ENCODE results near the gene TENT4B.
"Not testable (repeated sequence)": the region's sequence is repeated elsewhere in the genome, so short reads cannot be mapped to it uniquely, and the experiment has no call there.

The TENT4B gene

DNA sequence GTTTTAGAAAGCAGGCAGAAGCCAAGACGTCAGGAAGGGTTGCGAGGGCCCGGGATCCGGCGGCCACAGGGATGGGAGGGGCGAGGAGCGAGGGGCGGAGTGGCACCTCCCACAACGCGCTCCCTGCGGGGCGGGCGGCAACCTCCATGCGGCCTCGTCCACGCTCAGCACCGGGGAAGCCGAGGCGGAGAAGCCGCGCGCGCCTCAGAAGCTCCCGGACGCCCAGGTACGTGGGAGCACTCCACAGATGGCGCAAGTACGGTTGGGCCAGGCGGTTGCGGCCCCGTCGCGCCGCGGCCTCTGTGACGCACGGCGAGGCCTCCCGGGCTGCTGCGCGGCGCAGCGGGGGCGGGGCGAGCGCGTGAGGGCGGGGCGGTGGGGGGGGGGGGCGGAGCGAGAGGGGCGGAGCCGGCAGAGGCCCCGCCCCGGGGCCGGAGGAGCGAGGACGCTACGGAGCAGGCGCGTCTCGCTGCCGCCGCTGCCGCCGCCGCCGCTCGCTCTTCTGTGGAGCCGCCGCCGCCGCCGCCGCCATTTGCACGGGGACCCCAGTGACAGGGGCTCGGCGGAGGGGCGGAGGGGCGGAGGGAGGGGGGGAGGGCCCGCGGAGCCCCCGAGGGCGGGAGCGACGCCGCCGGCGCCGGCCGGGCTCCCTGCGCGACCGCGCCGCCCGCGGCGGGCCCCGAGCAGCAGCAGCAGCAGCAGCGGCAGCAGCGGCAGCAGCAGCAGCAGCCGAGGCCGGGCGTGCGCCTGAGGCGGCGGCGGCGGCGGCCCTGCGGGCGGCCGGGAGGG, at the start of gene TENT4B:
Gene TENT4B (plus strand): TSS at position 500 of the 789 bp plus-strand sequence. CDS start 316 bp downstream, outside the sequence.
- peak; percentile 62 for DNase-seq (ENCODE audit: low read depth)

DNA sequence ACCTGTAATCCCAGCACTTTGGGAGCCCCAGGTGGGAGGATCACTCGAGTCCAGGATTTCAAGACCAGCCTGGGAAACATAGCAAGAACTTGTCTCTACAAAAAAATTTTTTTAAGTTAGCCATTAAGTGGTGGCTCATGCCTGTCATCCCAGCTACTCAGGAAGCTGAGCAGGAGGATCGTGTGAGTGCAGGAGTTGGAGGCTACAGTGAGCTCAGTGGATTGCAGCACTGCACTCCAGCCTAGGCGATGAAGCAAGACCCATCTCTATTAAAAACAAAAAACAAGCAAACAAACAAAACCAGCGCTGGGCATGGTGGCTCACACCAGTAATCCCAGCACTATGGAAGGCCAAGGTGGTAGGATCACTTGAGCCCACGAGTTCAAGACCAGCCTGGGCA, 49.3 kb upstream of the TENT4B start:
- peak; percentile 38 for DNase-seq (ENCODE audit: low read depth)

DNA sequence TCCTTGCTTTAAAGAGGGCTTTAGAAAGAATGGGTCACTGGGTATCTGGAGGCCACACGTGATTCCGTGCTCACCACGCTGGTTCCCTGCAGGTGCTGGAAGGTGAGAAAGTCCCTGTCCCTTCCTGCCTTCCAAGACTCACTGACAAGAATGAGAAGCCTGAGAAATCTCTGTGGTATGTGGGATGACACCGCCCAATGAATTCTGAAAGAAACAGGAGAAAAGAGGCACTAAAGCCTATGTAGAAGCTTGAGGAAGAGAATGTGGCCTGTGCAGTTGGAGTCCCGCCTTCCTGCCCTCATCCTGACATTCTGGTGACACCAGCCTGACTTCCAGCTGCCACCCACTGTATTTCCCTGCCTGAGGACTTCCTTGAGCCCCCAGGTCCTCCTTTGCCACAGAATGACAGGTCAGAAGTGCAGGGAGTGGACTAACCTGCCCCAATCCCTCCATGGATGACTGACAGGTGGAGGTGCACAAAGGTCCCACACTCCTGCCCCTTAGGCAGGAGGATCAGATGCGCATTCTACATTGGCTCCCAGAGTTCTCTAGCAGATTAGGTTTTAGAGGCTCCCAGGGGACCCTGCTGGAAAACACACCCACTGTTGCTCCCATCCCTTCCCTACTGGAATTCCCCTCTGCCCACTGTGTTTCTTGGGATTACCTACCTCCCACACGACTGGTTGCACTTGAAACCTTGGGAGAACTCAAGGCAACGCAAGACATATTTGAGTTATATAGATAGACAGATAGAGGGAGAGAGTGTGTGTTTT, 38.6 kb upstream of the TENT4B start:
- DNase-seq (ENCODE audit: low read depth), result no peak

DNA sequence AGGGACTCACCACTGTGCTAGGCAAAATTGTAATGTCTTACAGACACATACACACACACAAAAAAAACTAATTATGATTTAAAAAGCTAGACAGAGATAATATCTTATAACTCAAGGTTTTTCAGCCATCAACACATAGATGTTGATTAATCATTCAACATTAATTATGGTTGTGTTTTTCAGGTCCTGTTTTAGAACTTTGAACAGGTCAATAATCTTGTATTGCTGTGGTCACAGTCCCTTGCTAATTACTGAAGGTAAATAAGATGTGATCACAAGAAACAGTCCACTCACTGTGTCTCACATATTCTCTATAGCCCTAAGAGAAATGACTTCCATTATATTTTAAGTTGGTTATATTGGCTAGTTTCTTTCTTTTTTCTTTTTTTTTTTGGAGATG, 32.4 kb upstream of the TENT4B start:
- DNase-seq (ENCODE audit: low read depth), result no peak

DNA sequence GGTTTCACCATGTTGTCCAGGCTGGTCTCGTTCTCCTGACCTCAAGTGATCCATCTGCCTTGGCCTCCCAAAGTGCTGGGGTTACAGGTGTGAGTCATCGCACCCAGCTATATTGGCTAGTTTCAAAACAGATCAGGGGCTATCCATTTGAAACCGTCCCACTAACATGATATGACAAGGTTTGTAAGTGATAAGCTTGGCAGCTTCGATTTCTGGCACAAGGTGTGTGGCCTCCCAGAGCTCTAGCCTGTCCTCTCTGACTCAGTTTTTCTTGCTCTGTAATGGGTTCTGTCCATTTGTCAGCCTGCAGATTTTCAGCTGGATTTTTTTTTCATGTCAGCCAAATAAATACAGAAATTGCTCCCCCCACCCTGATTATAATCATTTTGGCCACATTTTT, 31.8 kb upstream of the TENT4B start:
- DNase-seq (ENCODE audit: low read depth), result no peak

DNA sequence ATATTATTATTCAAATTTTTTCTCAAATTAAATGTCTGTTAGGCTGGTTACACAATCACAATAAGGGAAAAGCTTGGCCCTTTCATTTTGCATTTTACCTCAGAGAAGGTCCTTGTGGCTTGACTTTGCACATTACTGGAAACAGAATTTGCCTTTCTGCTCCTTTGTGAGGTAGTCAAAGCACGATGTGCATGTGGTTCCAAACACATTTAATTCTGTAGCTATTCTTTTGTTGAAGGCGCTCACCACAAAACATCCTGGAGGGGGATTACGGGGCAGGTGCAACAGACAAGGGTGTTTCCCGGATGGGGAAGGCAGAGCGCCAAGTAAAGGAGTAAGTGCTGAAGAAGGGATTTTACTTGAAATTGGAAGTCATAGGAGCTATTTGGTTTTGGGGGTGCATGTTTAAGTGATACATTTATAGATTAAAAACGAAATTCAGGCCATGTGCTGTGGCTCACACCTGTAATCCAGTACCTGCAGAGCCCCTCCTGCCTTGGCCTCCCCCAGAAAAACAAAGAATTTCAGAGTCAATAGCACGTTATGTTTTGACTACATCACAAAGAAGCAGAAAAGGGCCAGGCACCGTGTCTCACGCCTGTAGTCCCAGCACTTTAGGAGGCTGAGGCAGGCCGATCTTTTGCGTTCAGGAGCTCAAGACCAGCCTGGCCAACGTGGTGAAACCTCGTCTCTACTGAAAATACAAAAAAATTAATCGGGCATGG, 31.2 kb upstream of the TENT4B start:
- DNase-seq (ENCODE audit: low read depth), result no peak

DNA sequence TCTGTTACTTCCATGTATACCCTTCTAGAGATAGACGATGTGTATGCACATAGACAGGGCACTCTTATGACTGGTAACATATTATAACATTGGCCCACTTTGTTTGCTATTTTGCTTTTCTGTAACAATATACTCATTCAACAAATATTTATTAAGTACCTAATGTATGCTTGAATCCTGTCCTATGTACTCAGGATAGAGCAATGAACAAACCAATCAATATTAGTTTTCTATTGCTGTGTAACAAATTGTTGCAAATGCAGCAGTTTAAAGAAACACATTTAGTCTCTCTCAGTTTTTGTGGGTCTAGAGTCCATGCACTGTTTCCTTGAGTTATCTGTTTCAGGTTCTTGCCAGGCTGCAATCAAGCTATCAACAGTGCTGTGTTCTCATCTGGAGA, 29.7 kb upstream of the TENT4B start:
- no peak for DNase-seq (ENCODE audit: low read depth)

DNA sequence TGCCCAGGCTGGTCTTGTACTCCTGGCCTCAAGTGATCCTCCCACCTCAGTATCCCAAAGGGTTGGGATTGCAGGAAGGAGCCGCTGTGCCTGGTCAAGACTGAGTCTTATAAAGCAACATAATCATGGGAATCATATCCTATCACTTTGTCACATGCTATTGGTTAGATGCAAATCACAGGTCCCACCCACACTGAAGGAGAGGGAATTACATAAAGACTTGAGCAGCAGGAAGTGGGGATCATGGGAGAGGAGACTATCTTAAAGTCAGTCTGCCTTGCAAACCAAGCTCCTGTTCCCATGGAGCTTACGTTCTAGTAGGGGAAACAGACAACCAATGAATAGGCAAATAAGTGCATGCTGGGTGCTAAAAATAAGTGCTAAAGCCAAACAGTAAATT, 28.3 kb upstream of the TENT4B start:
- no peak for DNase-seq (ENCODE audit: low read depth)

DNA sequence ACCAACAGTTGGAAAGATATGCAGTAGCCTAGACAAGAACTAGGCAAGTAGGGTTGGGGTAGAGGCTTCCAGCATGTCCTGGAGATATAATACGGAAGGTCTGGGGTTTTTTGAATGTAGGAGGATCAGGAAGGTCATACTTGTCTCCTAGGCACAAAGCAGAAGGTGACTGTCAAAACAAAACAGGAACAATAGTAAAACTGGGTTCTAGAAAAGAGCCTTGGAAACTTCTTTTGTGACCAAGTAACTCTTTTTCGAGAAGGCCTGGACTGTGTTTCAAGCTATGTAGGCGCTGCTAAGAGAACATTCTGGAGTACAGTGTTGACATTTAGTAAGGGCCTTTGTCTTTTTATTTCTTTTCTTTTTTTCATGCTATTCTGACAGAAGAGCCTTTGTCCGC, 26.9 kb upstream of the TENT4B start:
- DNase-seq (ENCODE audit: low read depth), result no peak

DNA sequence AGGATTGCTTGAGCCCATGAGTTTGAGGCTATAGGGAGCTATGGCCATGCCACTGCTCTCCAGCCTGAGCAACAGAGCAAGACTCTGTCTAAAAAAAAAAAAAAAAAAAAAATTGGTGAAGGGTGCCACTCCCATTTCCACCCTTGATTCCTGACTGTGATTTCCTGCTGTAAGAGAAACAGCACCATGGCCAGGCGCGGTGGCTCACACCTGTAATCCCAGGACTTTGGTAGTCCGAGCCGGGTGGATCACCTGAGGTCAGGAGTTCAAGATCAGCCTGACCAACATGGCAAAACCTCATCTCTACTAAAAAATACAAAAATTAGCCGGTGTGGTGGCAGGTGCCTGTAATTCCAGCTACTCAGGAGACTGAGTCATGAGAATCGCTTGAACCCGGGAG, 20.5 kb upstream of the TENT4B start:
- DNase-seq (ENCODE audit: low read depth), result not testable (repeated sequence)

DNA sequence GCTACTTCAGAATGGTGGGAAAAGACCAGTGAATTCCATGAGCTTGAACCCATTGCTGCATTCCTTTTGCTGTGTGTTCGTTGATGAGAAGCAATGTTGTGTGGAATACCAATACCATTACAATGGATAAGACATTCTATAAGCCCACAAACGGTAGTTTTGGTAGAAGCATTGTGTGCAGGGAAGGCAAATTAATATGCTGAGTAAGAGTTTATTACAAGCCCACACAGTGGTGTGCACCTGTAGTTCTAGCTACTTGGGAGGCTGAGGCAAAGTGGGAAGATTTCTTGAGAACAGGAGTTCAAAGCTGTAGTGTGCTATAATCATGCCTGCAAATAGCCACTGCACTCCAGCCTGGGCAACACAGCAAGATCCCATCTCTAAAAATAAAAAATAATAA, 19.9 kb upstream of the TENT4B start:
- DNase-seq (ENCODE audit: low read depth), result no peak

DNA sequence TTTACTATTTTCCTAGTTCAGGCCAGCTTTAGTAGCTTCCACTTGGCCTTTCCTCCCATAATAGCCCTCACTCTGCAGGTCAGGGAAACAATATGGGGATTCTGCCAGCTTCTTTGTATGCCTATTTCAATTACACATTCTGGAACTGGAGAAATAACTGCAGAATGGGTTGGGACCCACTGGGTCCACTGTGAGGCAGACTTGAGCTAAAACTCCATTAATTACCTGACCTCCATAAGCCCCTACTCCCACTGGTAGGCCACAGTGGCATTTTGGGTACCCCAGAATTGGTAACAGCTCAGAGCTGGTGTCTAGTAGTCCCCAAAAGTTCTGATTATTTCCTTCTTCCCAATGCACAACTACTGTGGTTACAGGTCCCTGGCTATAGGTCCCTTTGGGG, 16.7 kb upstream of the TENT4B start:
- DNase-seq (ENCODE audit: low read depth), result no peak

DNA sequence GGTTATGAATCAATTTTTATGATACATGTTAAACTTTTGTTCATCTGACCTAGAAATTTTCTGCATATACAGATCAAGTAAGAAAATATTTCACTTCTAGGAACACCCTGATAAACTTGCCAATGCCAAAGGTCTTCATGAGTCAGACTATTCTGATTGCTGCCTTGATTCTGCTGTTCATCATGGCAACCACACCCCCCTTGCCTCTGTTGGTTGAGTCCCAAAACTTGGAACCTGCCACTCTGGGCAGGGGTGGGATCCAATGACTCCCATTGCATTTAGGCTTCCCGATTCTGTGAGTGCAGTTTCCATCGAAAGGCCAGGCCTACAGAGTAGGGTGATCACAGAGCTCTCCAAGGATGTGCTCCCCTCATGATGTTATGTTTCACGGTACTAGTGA, 15.8 kb upstream of the TENT4B start:
- no peak for DNase-seq (ENCODE audit: low read depth)

DNA sequence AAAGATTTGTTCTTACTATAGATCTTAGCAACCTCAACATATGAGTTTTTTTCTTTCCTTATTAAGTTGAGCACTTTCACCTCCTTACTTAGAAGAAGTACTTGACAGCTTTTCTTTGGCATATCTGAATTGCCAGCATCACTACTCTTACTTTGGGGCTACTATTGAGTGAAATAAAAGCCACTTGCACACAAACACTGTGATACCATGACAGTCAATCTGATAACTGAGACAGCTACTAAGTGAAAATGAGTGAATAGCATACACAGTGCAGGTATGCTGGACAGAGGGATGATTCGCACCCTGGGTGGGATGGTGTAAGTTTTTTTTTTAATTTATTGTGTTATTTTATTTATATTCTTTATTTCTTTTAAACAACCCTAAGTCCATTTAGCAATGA, 13.5 kb upstream of the TENT4B start:
- DNase-seq (ENCODE audit: low read depth), result no peak

DNA sequence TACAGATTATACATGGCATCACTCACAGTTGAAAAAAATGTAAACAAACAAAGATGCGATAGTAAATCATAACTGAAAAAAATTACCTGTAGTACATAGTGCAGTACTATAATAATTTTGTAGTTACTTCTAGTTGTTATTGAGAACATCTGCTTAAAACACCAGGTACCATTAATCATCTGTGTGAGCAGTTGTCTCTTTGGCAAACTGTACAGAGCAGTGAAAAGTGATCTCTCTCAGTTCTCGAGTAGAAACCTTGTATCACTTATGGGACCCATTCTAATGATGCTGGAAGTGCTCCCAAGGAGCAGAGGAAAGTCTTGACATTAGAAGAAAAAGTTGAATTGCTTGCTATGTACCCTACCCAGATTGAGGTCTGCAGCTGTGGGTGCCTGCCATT, 8.9 kb upstream of the TENT4B start:
- no peak for DNase-seq (ENCODE audit: low read depth)

DNA sequence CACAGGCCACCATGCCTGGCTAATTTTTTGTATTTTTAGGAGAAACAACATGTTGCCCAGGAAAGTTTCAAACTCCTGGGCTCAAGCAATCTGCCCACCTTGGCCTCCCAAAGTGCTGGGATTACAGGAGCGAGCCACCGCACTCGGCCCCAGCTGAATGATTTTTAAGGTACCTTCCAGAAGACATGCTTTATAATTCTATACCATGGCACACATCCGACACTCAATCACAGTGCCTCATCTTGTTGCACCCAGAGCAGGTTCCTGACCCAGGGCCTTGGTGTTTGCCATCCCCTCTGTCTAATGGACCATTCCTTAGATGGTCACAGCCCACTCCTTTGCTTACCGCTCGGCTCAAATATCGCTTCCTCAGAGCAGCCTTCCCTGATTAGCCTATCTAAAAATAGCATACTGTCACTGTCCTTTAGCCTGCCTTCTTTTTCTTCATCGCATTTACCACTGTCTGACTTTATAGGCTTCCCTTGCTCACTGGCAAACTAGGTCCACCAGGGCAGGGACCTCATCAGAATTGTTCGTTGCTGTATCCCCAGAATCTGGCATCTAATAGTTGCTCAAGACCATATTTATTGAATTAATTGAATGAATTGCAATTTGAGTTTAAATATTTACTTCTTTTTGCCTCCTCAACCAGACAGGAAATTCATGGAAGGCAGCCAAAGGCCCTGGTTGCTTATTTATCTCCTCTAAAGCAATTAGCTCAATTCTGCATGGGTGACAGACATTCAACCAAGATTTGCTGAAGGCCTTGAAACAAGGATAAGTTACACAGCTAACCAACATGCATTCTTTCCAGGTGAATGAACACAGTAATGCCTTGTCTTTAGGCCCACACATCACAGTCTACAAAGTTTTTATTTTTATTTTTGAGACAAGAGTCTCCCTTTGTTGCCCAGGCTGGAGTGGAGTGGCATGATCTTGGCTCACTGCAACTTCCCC, 6.3 kb upstream of the TENT4B start:
- DNase-seq (ENCODE audit: low read depth), result no peak

DNA sequence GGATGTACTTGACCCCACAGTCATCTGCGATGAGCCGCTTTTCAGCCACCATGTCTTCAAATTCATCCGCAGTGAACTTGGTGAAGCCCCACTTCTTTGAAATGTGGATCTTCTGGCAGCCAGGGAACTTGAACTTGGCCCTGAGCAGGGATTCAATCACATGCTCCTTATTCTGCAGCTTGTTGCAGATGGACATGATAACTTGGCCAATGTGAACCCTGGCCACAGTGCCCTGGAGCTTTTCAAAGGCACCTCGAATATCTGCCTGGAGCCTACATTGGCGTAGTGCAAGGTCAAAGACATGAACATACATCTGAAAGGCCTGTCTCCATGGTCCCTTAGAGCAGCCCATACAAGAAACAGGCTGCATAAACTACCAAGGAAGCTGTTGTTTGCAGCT, 1.8 kb upstream of the TENT4B start:
- no peak for DNase-seq (ENCODE audit: low read depth)

DNA sequence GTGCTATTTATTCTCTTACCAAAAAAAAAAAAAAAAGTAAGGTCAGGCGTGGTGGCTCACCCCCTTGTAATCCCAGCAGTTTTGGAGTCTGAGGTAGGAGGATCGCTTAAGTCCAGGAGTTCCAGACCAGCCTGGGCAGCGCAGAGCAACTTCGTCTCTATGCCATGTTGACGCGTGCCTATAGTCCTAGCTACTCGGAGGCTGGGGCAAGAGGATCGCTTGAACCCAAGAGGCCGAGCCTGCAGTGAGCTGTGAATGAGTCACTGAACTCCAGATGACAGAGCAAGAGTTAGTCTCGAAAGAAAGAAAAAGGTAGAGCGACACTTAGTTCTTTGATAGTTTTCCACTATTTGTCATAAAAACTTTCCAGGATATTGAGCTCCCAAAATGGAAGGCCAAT, 1.4 kb upstream of the TENT4B start:
- no peak for DNase-seq (ENCODE audit: low read depth)

DNA sequence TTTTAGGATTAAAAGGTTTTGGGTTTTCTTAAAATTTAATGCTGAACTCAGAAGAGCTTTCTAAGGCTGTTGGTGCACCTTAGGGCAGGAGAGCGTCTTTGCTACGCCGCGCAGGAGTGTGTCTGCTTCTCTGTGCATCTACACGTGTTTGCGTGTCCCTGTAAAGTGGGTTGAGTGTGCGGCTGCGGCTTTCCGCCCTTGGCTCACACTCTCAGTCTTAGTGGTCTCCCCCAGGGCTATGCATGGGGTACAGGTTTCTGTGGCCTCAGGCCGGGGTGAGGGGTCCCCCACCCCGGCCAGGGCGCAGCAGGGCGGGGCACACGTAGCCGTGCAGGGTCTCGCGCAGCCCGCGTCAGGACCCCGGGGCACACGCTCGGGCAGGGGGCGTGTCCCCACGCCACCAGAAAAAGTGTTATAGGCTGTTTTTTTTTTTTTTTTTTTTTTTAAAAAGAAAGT, 727 bp upstream of the TENT4B start:
- DNase-seq (ENCODE audit: low read depth), result no peak

DNA sequence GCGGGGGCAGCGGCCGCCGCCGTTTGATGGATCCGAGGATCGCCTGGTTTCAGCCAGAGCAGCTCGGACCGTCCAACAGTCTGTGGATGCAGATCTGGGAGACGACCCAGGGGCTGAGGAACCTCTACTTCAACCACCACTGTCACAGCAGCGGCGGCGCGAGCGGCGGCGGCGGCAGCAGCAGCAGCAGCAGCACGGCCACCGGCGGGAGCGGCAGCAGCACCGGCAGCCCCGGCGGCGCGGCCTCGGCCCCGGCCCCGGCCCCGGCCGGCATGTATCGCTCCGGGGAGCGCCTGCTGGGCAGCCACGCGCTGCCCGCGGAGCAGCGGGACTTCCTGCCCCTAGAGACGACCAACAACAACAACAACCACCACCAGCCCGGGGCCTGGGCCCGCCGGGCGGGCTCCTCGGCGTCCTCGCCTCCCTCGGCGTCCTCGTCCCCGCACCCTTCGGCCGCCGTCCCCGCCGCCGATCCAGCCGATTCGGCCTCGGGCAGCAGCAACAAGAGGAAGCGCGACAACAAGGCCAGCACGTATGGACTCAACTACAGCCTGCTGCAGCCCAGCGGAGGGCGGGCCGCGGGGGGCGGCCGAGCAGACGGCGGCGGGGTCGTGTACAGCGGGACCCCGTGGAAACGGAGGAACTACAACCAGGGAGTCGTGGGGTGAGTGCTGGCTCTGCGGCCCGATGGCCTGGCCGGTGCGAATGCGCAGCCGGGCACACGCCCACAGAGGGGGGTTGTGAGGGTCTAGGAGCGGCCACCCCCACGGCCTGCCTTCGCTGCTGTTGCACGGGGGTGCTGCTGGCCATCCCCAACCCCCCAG, 702 bp downstream of the TENT4B start:
- no peak for DNase-seq (ENCODE audit: low read depth)
